H9 (cell line): ENCODE measurements around the gene C10orf105. TPM values are rescaled to one million over a fixed set of nuclear protein-coding genes. Genes with fewer than 3 reads are reported as not detected.

Experiments
- DNase-seq: peaks from one replicate; pipeline ENCODE4 v3.0.0-alpha.2; 2017
- H2AFZ ChIP-seq: one replicate; pipeline ENCODE4 v1.6.1; 2013; ENCODE audit warnings: mild to moderate bottlenecking, low read length, control low read depth, moderate library complexity
- H2AK5ac ChIP-seq: 2 replicates; pipeline ENCODE4 v1.6.1; 2013; ENCODE audit warnings: low read length, control low read depth, mixed read lengths; ENCODE audit not compliant: insufficient read length
- H2BK120ac ChIP-seq: one replicate; pipeline ENCODE4 v1.6.1; 2013; ENCODE audit warnings: low read depth, mild to moderate bottlenecking, low read length, control low read depth, inconsistent platforms; ENCODE audit not compliant: poor library complexity, severe bottlenecking
- H2BK12ac ChIP-seq: 2 replicates; pipeline ENCODE4 v1.6.1; 2013; ENCODE audit warnings: low read length, control low read depth, mixed read lengths, low read depth; ENCODE audit not compliant: insufficient read length
- H2BK15ac ChIP-seq: 2 replicates; pipeline ENCODE4 v1.6.1; 2013; ENCODE audit warnings: low read depth, low read length, control low read depth
- H2BK20ac ChIP-seq: one replicate; pipeline ENCODE4 v1.6.1; 2013; ENCODE audit warnings: low read depth, mild to moderate bottlenecking, low read length, control low read depth, inconsistent platforms; ENCODE audit not compliant: poor library complexity, severe bottlenecking
- H2BK5ac ChIP-seq: 2 replicates; pipeline ENCODE4 v1.6.1; 2013; ENCODE audit warnings: low read length, control low read depth, mixed read lengths; ENCODE audit not compliant: insufficient read length
- H3K14ac ChIP-seq: 2 replicates; pipeline ENCODE4 v1.6.1; 2013; ENCODE audit warnings: low read length, control low read depth; ENCODE audit not compliant: insufficient read depth
- H3K18ac ChIP-seq: 2 replicates; pipeline ENCODE4 v1.6.1; 2013; ENCODE audit warnings: low read depth, mild to moderate bottlenecking, mixed read lengths, low read length, control low read depth; ENCODE audit not compliant: insufficient read length
- H3K23ac ChIP-seq: 2 replicates; pipeline ENCODE4 v1.6.1; 2013; ENCODE audit warnings: low read length, control low read depth, mixed read lengths, low read depth; ENCODE audit not compliant: insufficient read length
- H3K23me2 ChIP-seq: 2 replicates; pipeline ENCODE4 v1.6.1; 2013; ENCODE audit warnings: low read depth, mild to moderate bottlenecking, mixed read lengths, low read length, control low read depth; ENCODE audit not compliant: insufficient read length, poor library complexity, severe bottlenecking
- H3K27ac ChIP-seq: 2 replicates; pipeline ENCODE4 v1.5.1; 2013; ENCODE audit warnings: low read length, control low read depth, mixed read lengths, low read depth; ENCODE audit not compliant: insufficient read length
- H3K27me3 ChIP-seq: 2 replicates; pipeline ENCODE4 v1.6.1; 2013; ENCODE audit warnings: low read length, control low read depth, inconsistent platforms; ENCODE audit not compliant: insufficient read depth
- H3K4ac ChIP-seq: 2 replicates; pipeline ENCODE4 v1.6.1; 2013; ENCODE audit warnings: low read depth, mild to moderate bottlenecking, control low read depth, inconsistent platforms, low read length, moderate library complexity
- H3K4me1 ChIP-seq: 2 replicates; pipeline ENCODE4 v1.6.1; 2013; ENCODE audit warnings: low read length, control low read depth, inconsistent platforms; ENCODE audit not compliant: insufficient read depth
- H3K4me2 ChIP-seq: 2 replicates; pipeline ENCODE4 v1.6.1; 2013; ENCODE audit warnings: low read length, control low read depth, mixed read lengths; ENCODE audit not compliant: insufficient read length, insufficient read depth
- H3K56ac ChIP-seq: 2 replicates; pipeline ENCODE4 v1.6.1; 2013; ENCODE audit warnings: low read depth, mild to moderate bottlenecking, mixed read lengths, low read length, control low read depth; ENCODE audit not compliant: insufficient read length
- H3K79me1 ChIP-seq: 2 replicates; pipeline ENCODE4 v1.6.1; 2013; ENCODE audit warnings: low read depth, mild to moderate bottlenecking, moderate library complexity, low read length, control low read depth, inconsistent platforms; ENCODE audit not compliant: insufficient read depth, poor library complexity, severe bottlenecking
- H3K79me2 ChIP-seq: 2 replicates; pipeline ENCODE4 v1.6.1; 2013; ENCODE audit warnings: low read length, control low read depth, inconsistent platforms; ENCODE audit not compliant: insufficient read depth
- H3K9ac ChIP-seq: 2 replicates; pipeline ENCODE4 v1.6.1; 2013; ENCODE audit warnings: low read length, control low read depth, mixed read lengths; ENCODE audit not compliant: insufficient read length; ENCODE audit errors: extremely low read depth
- H3K9me3 ChIP-seq: one replicate; pipeline ENCODE4 v1.6.1; 2013; ENCODE audit warnings: low read depth, low read length, inconsistent platforms; ENCODE audit not compliant: control insufficient read depth
- H3T11ph ChIP-seq: one replicate; pipeline ENCODE4 v1.6.1; 2013; ENCODE audit warnings: mild to moderate bottlenecking, low read length, control low read depth, inconsistent platforms
- H4K20me1 ChIP-seq: one replicate; pipeline ENCODE4 v1.6.1; 2013; ENCODE audit not compliant: control insufficient read depth, insufficient read length, insufficient read depth
- H4K5ac ChIP-seq: 2 replicates; pipeline ENCODE4 v1.6.1; 2013; ENCODE audit warnings: low read depth, mild to moderate bottlenecking, mixed read lengths, low read length, control low read depth; ENCODE audit not compliant: insufficient read length
- H4K8ac ChIP-seq: replicated peaks from 2 replicates; pipeline ENCODE4 v1.6.1; 2013; ENCODE audit warnings: low read length, control low read depth, mixed read lengths, low read depth; ENCODE audit not compliant: insufficient read length
- H4K91ac ChIP-seq: 2 replicates; pipeline ENCODE4 v1.6.1; 2013; ENCODE audit warnings: low read depth, mild to moderate bottlenecking, moderate library complexity, mixed read lengths, low read length, control low read depth; ENCODE audit not compliant: insufficient read length
- H3K27ac Mint-ChIP-seq, 3 experiments: 2 replicates in 2 of 3; 3 replicates in 1 of 3; pipeline ENCODE4 v1.8.0; 2020 to 2021; ENCODE audit warnings: mixed read lengths in 3 of 3, mild to moderate bottlenecking in 1 of 3, moderate library complexity in 1 of 3
- H3K27me3 Mint-ChIP-seq: 2 replicates; pipeline ENCODE4 v1.8.0; 2021; ENCODE audit warnings: low read depth, mild to moderate bottlenecking, moderate library complexity, mixed read lengths
- H3K36me3 Mint-ChIP-seq, 3 experiments: 2 replicates in 2 of 3; 3 replicates in 1 of 3; pipeline ENCODE4 v1.8.0; 2020 to 2021; ENCODE audit warnings: low read depth in 3 of 3, mixed read lengths in 3 of 3; ENCODE audit not compliant: insufficient read depth in 1 of 3
- H3K4me1 Mint-ChIP-seq, 2 experiments: 2 replicates each; pipeline ENCODE4 v1.8.0; 2020; ENCODE audit warnings: mixed read lengths in 2 of 2
- H3K4me3 Mint-ChIP-seq, 2 experiments: 2 replicates in 1 of 2; 3 replicates in 1 of 2; pipeline ENCODE4 v1.8.0; 2020 to 2021; ENCODE audit warnings: mild to moderate bottlenecking in 2 of 2, mixed read lengths in 2 of 2, moderate library complexity in 1 of 2
- H3K9me3 Mint-ChIP-seq, 2 experiments: 2 replicates in 1 of 2; 3 replicates in 1 of 2; pipeline ENCODE4 v1.8.0; 2020; ENCODE audit warnings: mild to moderate bottlenecking in 2 of 2, mixed read lengths in 2 of 2, moderate library complexity in 1 of 2
- WGBS: extraction: QIAGEN DNeasy Blood & Tissue Kit; methylation state at CpG from one replicate; pipeline ENCODE4 v1.1.7; 2013; ENCODE audit warnings: missing lambda C conversion rate, low lambda C conversion rate, mixed read lengths; ENCODE audit not compliant: insufficient read length; ENCODE audit errors: extremely low coverage; 5-methylcytosine and 5-hydroxymethylcytosine counted together
- total RNA-seq: library from RNA; stranded (reverse); gene quantifications from 2 replicates; pipeline ENCODE4 v1.2.1, GENCODE V29; 2021
- TF ChIP-seq, protein P1 (sequence below): fragments of 200-600 bp; sonication (generic); conservative IDR thresholded peaks from 3 replicates; pipeline ENCODE4 v1.8.0; 2021; ENCODE audit warnings: antibody characterized with exemption, mild to moderate bottlenecking

Gene C10orf105
- total RNA-seq, 1 experiment from 2014 or later: 0.26 TPM

DNA sequence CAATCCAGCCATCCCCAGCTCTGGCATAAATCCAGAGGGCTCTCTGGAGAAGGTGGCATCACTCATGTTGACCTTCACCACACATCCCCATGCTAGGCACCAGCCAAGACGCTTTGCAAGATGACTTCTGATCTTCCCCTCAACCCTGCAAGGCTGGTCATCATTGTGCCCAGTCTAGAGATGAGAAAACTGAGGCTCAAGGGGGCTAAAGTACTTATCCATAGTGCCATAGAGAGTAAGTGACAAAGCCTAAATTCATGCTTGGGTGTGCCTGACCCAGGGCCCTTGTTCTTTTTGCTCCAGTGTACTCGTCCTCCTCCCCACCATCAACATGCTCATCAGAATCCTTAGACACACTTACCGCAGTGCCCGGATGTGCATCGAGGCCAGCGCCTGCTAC lies 1.7 kb upstream of the C10orf105 start:
- Histone ChIP-seq H2BK20ac (no peak overlapping the region), H3K56ac (no peak overlapping the region), H4K8ac (no peak overlapping the region), H3K4ac (no peak overlapping the region), H2AFZ (no peak overlapping the region), H3K23me2 (no peaks in the 10 kb centered on the region), H3K9ac (no peak overlapping the region), H3T11ph (no peak overlapping the region), H4K20me1 (no peaks in the 10 kb centered on the region), H2BK120ac (no peak overlapping the region), H3K18ac (no peak overlapping the region), H2BK15ac (no peak overlapping the region), H2AK5ac (no peak overlapping the region), H3K79me2 (no peaks in the 10 kb centered on the region), H3K4me2 (no peak overlapping the region), H3K14ac (no peak overlapping the region), H3K9me3 (no peaks in the 10 kb centered on the region), H3K4me1 (no peaks in the 10 kb centered on the region), H4K91ac (no peak overlapping the region), H2BK12ac (no peak overlapping the region), H4K5ac (no peak overlapping the region), H3K27me3 (no peaks in the 10 kb centered on the region; the same call in 1 of the 2 replicates), H3K23ac (no peak overlapping the region), H2BK5ac (no peak overlapping the region), H3K27ac (no peak overlapping the region), H3K79me1 (no peaks in the 10 kb centered on the region)
- Mint-ChIP-seq H3K4me3 (no peak overlapping the region), H3K27me3 (peaks cover 22% of the 10 kb centered on the region), H3K9me3 (no peaks in the 10 kb centered on the region), H3K27ac (no peak overlapping the region), H3K4me1 (peaks cover 9 to 24% of the 10 kb centered on the region in 2 experiments; a peak in 3 of 4 replicates), H3K36me3 (no peaks in the 10 kb centered on the region; a peak in 1 of 7 replicates)
- DNase-seq: no peak
- no CpG with 5 or more reads among the region's 6 CpGs for WGBS
- TF ChIP-seq, protein P1, sequence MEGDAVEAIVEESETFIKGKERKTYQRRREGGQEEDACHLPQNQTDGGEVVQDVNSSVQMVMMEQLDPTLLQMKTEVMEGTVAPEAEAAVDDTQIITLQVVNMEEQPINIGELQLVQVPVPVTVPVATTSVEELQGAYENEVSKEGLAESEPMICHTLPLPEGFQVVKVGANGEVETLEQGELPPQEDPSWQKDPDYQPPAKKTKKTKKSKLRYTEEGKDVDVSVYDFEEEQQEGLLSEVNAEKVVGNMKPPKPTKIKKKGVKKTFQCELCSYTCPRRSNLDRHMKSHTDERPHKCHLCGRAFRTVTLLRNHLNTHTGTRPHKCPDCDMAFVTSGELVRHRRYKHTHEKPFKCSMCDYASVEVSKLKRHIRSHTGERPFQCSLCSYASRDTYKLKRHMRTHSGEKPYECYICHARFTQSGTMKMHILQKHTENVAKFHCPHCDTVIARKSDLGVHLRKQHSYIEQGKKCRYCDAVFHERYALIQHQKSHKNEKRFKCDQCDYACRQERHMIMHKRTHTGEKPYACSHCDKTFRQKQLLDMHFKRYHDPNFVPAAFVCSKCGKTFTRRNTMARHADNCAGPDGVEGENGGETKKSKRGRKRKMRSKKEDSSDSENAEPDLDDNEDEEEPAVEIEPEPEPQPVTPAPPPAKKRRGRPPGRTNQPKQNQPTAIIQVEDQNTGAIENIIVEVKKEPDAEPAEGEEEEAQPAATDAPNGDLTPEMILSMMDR: no peak
